Type B pancreatic cell (in vitro differentiated cells): ENCODE results near the gene BRAT1. TPM values are rescaled to one million over a fixed set of nuclear protein-coding genes. Genes with fewer than 3 reads are reported as not detected.

Experiments
- DNase-seq: peaks from one replicate; pipeline ENCODE4 v3.0.0; 2021; ENCODE audit warnings: mixed read lengths; ENCODE audit not compliant: unreplicated experiment; ENCODE audit errors: extremely low spot score
- H3K27ac Mint-ChIP-seq: 2 replicates; pipeline ENCODE4 v1.8.0; 2021; ENCODE audit warnings: mild to moderate bottlenecking, mixed read lengths
- H3K27me3 Mint-ChIP-seq: 2 replicates; pipeline ENCODE4 v1.8.0; 2021; ENCODE audit warnings: mixed read lengths
- H3K36me3 Mint-ChIP-seq: 2 replicates; pipeline ENCODE4 v1.8.0; 2021; ENCODE audit warnings: mixed read lengths
- H3K4me1 Mint-ChIP-seq: one replicate; pipeline ENCODE4 v1.8.0; 2021; ENCODE audit warnings: mixed read lengths; ENCODE audit not compliant: unreplicated experiment
- H3K4me3 Mint-ChIP-seq: 2 replicates; pipeline ENCODE4 v1.8.0; 2021; ENCODE audit warnings: mild to moderate bottlenecking, mixed read lengths
- H3K9me3 Mint-ChIP-seq: 2 replicates; pipeline ENCODE4 v1.8.0; 2021; ENCODE audit warnings: mixed read lengths
- total RNA-seq: library from RNA; stranded (reverse); gene quantifications from 2 replicates; pipeline ENCODE4 v1.2.1, GENCODE V29; 2021; ENCODE audit warnings: low replicate concordance
- TF ChIP-seq, protein P1 (sequence below): fragments of 200-600 bp; sonication (generic); conservative IDR thresholded peaks from 2 replicates; pipeline ENCODE4 v1.5.0; 2021; ENCODE audit warnings: antibody characterized with exemption, mild to moderate bottlenecking

The BRAT1 gene
- total RNA-seq, 1 donor from 2014 or later: 40.3 TPM

DNA sequence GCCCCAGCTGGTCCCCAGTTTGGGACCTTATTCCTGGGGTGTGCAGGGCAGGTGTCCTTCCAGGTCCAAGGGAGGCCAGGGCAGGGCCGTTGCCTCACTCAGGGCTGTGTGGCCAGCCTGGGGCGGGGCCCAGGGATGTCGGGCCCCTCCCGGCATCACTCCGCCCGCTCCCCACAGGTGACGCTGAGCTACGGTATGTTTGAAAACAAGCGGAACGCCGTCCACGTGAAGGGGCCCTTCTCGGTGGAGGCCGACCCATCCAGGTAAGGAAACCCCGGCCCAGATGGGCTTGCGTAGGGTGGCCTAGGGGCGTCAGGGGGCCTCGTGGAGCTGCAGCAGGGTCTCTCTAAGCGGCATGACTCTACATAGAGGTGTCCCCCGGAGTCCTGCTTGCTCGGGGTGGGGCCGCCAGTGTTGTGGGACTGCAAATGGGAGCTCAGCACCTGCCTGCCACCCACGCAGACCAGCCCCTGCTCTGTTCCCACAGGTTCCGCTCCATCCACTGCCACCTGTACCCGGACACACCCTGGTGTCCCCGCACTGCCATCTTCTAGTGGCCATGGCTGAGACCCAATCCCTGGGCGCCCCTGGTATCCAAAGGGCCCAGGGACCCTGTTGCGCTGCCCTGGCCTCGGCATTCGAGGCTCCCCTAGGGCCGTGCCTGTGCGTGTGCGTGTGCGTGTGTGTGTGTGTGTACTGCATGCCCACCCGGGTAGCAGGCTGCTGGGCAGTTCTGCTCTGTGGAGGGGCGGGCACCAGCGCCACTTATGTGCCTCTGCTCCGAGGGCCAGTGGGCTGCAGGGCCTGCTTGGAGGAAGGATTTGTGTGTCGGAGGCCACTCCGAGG lies 28.4 kb downstream of the BRAT1 start:
- H3K9me3 Mint-ChIP-seq: no peaks in the 10 kb centered on the region
- H3K4me3 Mint-ChIP-seq: no peak overlapping the region
- DNase-seq: no peak
- peaks cover 7% of the 10 kb centered on the region for H3K27me3 Mint-ChIP-seq
- no peak overlapping the region for H3K27ac Mint-ChIP-seq
- H3K4me1 Mint-ChIP-seq: peaks cover 12% of the 10 kb centered on the region
- TF ChIP-seq, protein P1, sequence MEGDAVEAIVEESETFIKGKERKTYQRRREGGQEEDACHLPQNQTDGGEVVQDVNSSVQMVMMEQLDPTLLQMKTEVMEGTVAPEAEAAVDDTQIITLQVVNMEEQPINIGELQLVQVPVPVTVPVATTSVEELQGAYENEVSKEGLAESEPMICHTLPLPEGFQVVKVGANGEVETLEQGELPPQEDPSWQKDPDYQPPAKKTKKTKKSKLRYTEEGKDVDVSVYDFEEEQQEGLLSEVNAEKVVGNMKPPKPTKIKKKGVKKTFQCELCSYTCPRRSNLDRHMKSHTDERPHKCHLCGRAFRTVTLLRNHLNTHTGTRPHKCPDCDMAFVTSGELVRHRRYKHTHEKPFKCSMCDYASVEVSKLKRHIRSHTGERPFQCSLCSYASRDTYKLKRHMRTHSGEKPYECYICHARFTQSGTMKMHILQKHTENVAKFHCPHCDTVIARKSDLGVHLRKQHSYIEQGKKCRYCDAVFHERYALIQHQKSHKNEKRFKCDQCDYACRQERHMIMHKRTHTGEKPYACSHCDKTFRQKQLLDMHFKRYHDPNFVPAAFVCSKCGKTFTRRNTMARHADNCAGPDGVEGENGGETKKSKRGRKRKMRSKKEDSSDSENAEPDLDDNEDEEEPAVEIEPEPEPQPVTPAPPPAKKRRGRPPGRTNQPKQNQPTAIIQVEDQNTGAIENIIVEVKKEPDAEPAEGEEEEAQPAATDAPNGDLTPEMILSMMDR: no peak
- H3K36me3 Mint-ChIP-seq: no peaks in the 10 kb centered on the region

DNA sequence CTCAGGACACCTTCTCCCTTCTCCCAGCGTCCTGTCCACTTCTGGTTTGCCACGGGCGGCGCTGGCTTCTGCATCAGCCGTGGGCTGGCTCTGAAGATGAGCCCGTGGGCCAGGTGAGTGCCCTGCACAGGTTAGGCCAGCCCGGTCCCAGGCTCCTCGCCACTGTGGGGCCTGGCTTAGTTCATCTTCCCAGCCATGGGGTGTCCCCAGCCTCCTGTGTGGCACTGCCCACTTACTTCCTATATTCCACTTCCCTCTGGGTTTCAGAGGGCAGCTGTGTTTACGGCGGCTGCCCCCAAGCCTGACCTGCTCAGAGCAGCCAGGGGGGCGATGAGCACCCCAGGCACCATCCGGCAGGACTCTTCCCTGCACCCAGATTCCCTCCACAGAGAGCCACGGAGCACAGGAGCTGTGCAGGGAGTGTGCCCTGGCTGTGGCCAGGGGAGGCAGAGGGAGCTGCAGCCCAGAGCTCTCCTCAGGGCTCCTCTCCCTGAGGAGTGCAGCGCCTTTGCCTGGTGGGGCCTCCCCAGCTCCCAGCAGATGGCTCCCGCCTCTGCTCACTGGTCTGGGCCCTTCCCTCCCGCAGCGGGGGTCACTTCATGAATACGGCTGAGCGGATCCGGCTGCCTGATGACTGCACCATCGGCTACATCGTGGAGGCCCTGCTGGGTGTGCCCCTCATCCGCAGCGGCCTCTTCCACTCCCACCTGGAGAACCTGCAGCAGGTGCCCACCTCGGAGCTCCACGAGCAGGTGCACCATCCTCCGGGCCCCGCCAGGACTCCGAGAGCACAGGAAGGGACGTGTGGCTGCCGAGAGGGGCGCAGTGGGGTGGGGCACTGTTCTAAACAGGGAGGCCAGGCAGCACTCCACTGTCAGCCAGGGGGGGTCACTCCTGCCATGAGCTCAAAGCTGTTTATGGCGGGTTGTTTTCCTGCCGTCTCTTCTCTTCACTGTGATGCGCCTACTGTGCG lies 29.4 kb downstream of the BRAT1 start:
- Mint-ChIP-seq H3K27me3 (peaks cover 11% of the 10 kb centered on the region), H3K9me3 (no peaks in the 10 kb centered on the region), H3K4me3 (no peak overlapping the region), H3K36me3 (no peaks in the 10 kb centered on the region), H3K27ac (no peak overlapping the region), H3K4me1 (peaks cover 16% of the 10 kb centered on the region)
- TF ChIP-seq, protein P1: no peak
- DNase-seq: no peak

DNA sequence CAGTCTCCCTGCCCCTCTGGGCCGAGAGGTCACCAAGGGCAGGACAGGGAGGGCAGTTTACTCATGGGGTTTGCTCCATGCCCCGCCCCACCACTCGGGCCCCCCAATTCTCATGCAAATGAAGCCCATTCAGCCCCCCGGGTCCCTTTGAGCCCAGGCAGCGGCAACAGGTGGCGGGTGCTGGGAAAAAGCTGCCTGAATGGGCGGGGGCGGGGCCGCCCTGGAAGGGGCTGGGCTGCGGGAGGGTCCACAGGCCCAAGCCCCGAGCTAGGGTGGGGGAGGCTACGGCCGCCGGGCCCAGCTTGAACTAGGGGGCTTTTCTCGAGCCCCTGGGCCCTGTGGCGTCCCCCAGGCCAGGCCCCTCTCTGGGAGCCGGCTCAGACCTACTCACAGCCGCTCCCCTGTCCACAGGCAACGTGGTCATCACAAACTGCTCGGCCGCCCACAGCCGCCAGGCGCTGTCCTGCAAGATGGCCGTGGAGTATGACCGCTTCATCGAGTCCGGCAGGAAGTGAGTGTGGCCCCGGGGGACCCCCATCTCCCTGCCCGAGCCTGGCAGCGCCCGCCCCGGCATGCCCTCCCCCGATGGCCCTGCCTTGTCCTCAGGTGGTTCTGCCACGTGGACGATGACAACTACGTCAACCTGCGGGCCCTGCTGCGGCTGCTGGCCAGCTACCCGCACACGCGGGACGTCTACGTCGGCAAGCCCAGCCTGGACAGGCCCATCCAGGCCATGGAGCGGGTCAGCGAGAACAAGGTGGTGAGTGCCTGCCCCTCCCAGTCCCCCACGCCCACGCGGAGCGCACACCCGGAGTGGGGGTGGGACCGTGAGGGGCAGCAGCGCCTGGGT lies 30.3 kb downstream of the BRAT1 start:
- no peak for DNase-seq
- Mint-ChIP-seq H3K9me3 (no peaks in the 10 kb centered on the region), H3K36me3 (no peaks in the 10 kb centered on the region), H3K4me1 (peaks cover 20% of the 10 kb centered on the region), H3K4me3 (no peak overlapping the region), H3K27me3 (peaks cover 20% of the 10 kb centered on the region), H3K27ac (no peak overlapping the region)
- TF ChIP-seq, protein P1: no peak

DNA sequence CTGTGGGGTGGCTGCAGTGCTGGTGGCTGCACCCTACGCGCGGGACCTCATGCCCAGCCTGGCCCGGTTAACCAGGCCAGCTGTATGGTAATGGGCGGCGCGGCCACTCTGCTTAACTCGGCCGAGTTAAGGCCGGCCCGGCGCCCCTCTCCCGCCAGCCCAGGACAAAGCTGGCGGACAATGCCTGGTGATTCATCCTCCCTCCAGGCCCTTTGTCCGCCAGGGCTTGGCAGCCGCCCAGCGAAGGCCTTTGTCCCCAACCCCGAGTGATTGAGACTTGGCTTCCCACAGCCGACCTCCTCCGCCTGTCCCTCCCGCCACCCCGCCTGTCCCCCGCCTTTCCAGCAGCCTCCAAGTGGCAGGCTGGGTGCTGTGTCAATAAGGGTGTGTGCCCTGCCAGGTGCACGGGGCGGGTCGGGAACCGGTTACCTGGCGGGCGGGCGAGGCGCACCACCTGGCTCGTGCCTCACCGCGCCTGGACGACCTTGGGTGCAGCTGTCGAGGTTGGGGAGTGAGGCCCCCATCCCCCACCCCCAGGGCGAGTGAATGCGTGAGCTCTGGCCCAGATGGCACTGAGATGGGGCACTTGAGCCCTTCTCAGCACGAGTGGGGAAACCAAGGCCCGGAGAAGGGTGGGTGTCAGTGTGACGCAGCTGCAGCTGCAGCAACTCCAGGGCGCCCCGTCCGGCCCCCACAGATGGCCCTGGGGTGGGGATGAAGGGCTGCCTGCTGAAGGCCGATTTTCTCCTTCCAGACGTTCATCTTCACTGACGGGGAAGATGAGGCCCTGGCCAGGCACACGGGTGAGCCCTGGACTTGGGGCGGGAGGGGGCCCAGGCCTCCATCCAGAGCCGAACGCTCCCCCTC lies 31.1 kb downstream of the BRAT1 start:
- no peak for DNase-seq
- H3K4me1 Mint-ChIP-seq: peaks cover 20% of the 10 kb centered on the region
- no peak overlapping the region for H3K27ac Mint-ChIP-seq
- H3K27me3 Mint-ChIP-seq: peaks cover 20% of the 10 kb centered on the region
- H3K4me3 Mint-ChIP-seq: no peak overlapping the region
- TF ChIP-seq, protein P1: no peak
- H3K9me3 Mint-ChIP-seq: no peaks in the 10 kb centered on the region
- H3K36me3 Mint-ChIP-seq: no peaks in the 10 kb centered on the region
